Activated naive CD8-positive, alpha-beta T cell treated with anti-CD3 and anti-CD28 coated beads, Interleukin-2, amount 50 U/mL, for 24 hours (primary cell): ENCODE measurements around the gene VWA8.
"Not testable (repeated sequence)": the region's sequence is repeated elsewhere in the genome, so short reads cannot be mapped to it uniquely, and the experiment has no call there.

Experiments used
- ATAC-seq: fragments of 150-1000 bp; cut with Tn5 transposase; one replicate; pipeline ENCODE4 v1.10.0; 2021
- DNase-seq: peaks from one replicate; pipeline ENCODE4 v3.0.0; 2021
- H3K27ac Mint-ChIP-seq: one replicate; pipeline ENCODE4 v1.8.0; 2021; ENCODE audit warnings: mild to moderate bottlenecking, mixed read lengths
- H3K27me3 Mint-ChIP-seq: one replicate; pipeline ENCODE4 v1.8.0; 2021; ENCODE audit warnings: mixed read lengths
- H3K36me3 Mint-ChIP-seq: one replicate; pipeline ENCODE4 v1.8.0; 2021; ENCODE audit warnings: low read depth, mixed read lengths
- H3K4me1 Mint-ChIP-seq: one replicate; pipeline ENCODE4 v1.8.0; 2021; ENCODE audit warnings: mixed read lengths
- H3K4me3 Mint-ChIP-seq: one replicate; pipeline ENCODE4 v1.8.0; 2021; ENCODE audit warnings: mild to moderate bottlenecking, moderate library complexity, mixed read lengths
- H3K9me3 Mint-ChIP-seq: one replicate; pipeline ENCODE4 v1.8.0; 2021; ENCODE audit warnings: mixed read lengths

VWA8 gene

GRCh38 chr13:41550276-41550675 is 410.6 kb downstream of the VWA8 start:
- Mint-ChIP-seq H3K9me3 (no peaks in the 10 kb centered on the region), H3K27ac (no peak overlapping the region), H3K27me3 (no peaks in the 10 kb centered on the region), H3K36me3 (no peaks in the 10 kb centered on the region), H3K4me3 (no peak overlapping the region), H3K4me1 (peaks cover 34% of the 10 kb centered on the region)
- DNase-seq, result no peak
- no peak for ATAC-seq

- no peaks in the 10 kb centered on the region for H3K9me3 Mint-ChIP-seq
- H3K27ac Mint-ChIP-seq, result no peak overlapping the region
- H3K36me3 Mint-ChIP-seq, result no peaks in the 10 kb centered on the region
- peaks cover 35% of the 10 kb centered on the region for H3K4me1 Mint-ChIP-seq
- no peak overlapping the region for H3K4me3 Mint-ChIP-seq
- ATAC-seq (no peak), DNase-seq (no peak)
- H3K27me3 Mint-ChIP-seq, result peaks cover 1% of the 10 kb centered on the region
Observed at GRCh38 chr13:41549491-41549890, 411.4 kb downstream of the VWA8 start.

GRCh38 chr13:41548910-41549309 is 412.0 kb downstream of the VWA8 start:
- no peaks in the 10 kb centered on the region for H3K9me3 Mint-ChIP-seq
- H3K27ac Mint-ChIP-seq, result no peak overlapping the region
- peaks cover 30% of the 10 kb centered on the region for H3K4me1 Mint-ChIP-seq
- ATAC-seq, result no peak
- peaks cover 1% of the 10 kb centered on the region for H3K27me3 Mint-ChIP-seq
- DNase-seq, result no peak
- H3K36me3 Mint-ChIP-seq, result no peaks in the 10 kb centered on the region
- H3K4me3 Mint-ChIP-seq, result no peak overlapping the region

- no peak overlapping the region for H3K27ac Mint-ChIP-seq
- DNase-seq, result no peak
- no peak for ATAC-seq
- H3K4me3 Mint-ChIP-seq, result no peak overlapping the region
- H3K4me1 Mint-ChIP-seq, result peaks cover 27% of the 10 kb centered on the region
- no peaks in the 10 kb centered on the region for H3K36me3 Mint-ChIP-seq
- no peaks in the 10 kb centered on the region for H3K9me3 Mint-ChIP-seq
- H3K27me3 Mint-ChIP-seq, result peaks cover 1% of the 10 kb centered on the region
Observed at GRCh38 chr13:41548031-41548430, 412.9 kb downstream of the VWA8 start.

GRCh38 chr13:41547251-41548000 is 413.5 kb downstream of the VWA8 start:
- peaks cover 27% of the 10 kb centered on the region for H3K4me1 Mint-ChIP-seq
- no peaks in the 10 kb centered on the region for H3K9me3 Mint-ChIP-seq
- ATAC-seq (no peak), DNase-seq (no peak)
- no peaks in the 10 kb centered on the region for H3K36me3 Mint-ChIP-seq
- H3K27me3 Mint-ChIP-seq, result peaks cover 1% of the 10 kb centered on the region
- no peak overlapping the region for H3K4me3 Mint-ChIP-seq
- H3K27ac Mint-ChIP-seq, result no peak overlapping the region

GRCh38 chr13:41546372-41547190 is 414.3 kb downstream of the VWA8 start:
- H3K4me1 Mint-ChIP-seq, result peaks cover 27% of the 10 kb centered on the region
- peak; percentile 90 for ATAC-seq

GRCh38 chr13:41545432-41545707 is 415.5 kb downstream of the VWA8 start:
- ATAC-seq (peak; percentile 44), DNase-seq (no peak)
- no peaks in the 10 kb centered on the region for H3K9me3 Mint-ChIP-seq
- H3K36me3 Mint-ChIP-seq, result no peaks in the 10 kb centered on the region
- H3K27me3 Mint-ChIP-seq, result peaks cover 1% of the 10 kb centered on the region
- H3K4me1 Mint-ChIP-seq, result peaks cover 34% of the 10 kb centered on the region
- H3K4me3 Mint-ChIP-seq, result no peak overlapping the region
- peak overlapping the region; percentile 62 for H3K27ac Mint-ChIP-seq

More at GRCh38 chr13:41546372-41547190, 414.3 kb downstream of the VWA8 start:
- Mint-ChIP-seq H3K36me3 (no peaks in the 10 kb centered on the region), H3K9me3 (no peaks in the 10 kb centered on the region), H3K4me3 (no peak overlapping the region), H3K27me3 (peaks cover 1% of the 10 kb centered on the region), H3K27ac (no peak overlapping the region)
- DNase-seq, result peak; percentile 45

- Mint-ChIP-seq H3K4me1 (peaks cover 34% of the 10 kb centered on the region), H3K27me3 (peaks cover 1% of the 10 kb centered on the region), H3K4me3 (no peak overlapping the region), H3K9me3 (no peaks in the 10 kb centered on the region), H3K36me3 (no peaks in the 10 kb centered on the region), H3K27ac (no peak overlapping the region)
- ATAC-seq, result no peak
- DNase-seq, result no peak
Observed at GRCh38 chr13:41543664-41544300, 417.1 kb downstream of the VWA8 start.

- H3K4me3 Mint-ChIP-seq, H3K9me3 Mint-ChIP-seq, ATAC-seq, H3K27ac Mint-ChIP-seq, H3K27me3 Mint-ChIP-seq, H3K36me3 Mint-ChIP-seq, DNase-seq: not testable (repeated sequence)
- peaks cover 34% of the 10 kb centered on the region for H3K4me1 Mint-ChIP-seq
Observed at GRCh38 chr13:41542799-41543198, 418.1 kb downstream of the VWA8 start.

- Mint-ChIP-seq H3K4me3 (no peak overlapping the region), H3K27me3 (peaks cover 4% of the 10 kb centered on the region), H3K27ac (no peak overlapping the region), H3K4me1 (peaks cover 34% of the 10 kb centered on the region), H3K9me3 (peaks cover 4% of the 10 kb centered on the region), H3K36me3 (no peaks in the 10 kb centered on the region)
- ATAC-seq (no peak), DNase-seq (no peak)
Observed at GRCh38 chr13:41542281-41542680, 418.6 kb downstream of the VWA8 start.

GRCh38 chr13:41541142-41541938 is 419.6 kb downstream of the VWA8 start:
- Mint-ChIP-seq H3K4me3 (no peak overlapping the region), H3K4me1 (peaks cover 26% of the 10 kb centered on the region), H3K27me3 (peaks cover 4% of the 10 kb centered on the region), H3K27ac (no peak overlapping the region), H3K36me3 (no peaks in the 10 kb centered on the region), H3K9me3 (peaks cover 4% of the 10 kb centered on the region)
- DNase-seq (no peak), ATAC-seq (no peak)

GRCh38 chr13:41540240-41540639 is 420.7 kb downstream of the VWA8 start:
- peaks cover 15% of the 10 kb centered on the region for H3K4me1 Mint-ChIP-seq
- not testable (repeated sequence) for ATAC-seq, H3K27ac Mint-ChIP-seq, H3K27me3 Mint-ChIP-seq, H3K4me3 Mint-ChIP-seq, DNase-seq, H3K9me3 Mint-ChIP-seq, H3K36me3 Mint-ChIP-seq

- no peak for ATAC-seq
- no peak overlapping the region for H3K27ac Mint-ChIP-seq
- H3K9me3 Mint-ChIP-seq, result peaks cover 4% of the 10 kb centered on the region
- no peaks in the 10 kb centered on the region for H3K4me1 Mint-ChIP-seq
- peaks cover 3% of the 10 kb centered on the region for H3K27me3 Mint-ChIP-seq
- no peak for DNase-seq
- no peaks in the 10 kb centered on the region for H3K36me3 Mint-ChIP-seq
- H3K4me3 Mint-ChIP-seq, result no peak overlapping the region
Observed at GRCh38 chr13:41533266-41534052, 427.4 kb downstream of the VWA8 start.

GRCh38 chr13:41528021-41528420 is 432.9 kb downstream of the VWA8 start:
- H3K36me3 Mint-ChIP-seq, result no peaks in the 10 kb centered on the region
- no peaks in the 10 kb centered on the region for H3K4me1 Mint-ChIP-seq
- H3K9me3 Mint-ChIP-seq, result no peaks in the 10 kb centered on the region
- H3K4me3 Mint-ChIP-seq, result no peak overlapping the region
- no peak for DNase-seq
- H3K27ac Mint-ChIP-seq, result no peak overlapping the region
- ATAC-seq, result no peak
- no peaks in the 10 kb centered on the region for H3K27me3 Mint-ChIP-seq
